ENCODE measurements around the gene ATG4B.
A peak's percentile ranks its signal among the peaks of the same experiment; 100 is the strongest.

The ATG4B gene

DNA sequence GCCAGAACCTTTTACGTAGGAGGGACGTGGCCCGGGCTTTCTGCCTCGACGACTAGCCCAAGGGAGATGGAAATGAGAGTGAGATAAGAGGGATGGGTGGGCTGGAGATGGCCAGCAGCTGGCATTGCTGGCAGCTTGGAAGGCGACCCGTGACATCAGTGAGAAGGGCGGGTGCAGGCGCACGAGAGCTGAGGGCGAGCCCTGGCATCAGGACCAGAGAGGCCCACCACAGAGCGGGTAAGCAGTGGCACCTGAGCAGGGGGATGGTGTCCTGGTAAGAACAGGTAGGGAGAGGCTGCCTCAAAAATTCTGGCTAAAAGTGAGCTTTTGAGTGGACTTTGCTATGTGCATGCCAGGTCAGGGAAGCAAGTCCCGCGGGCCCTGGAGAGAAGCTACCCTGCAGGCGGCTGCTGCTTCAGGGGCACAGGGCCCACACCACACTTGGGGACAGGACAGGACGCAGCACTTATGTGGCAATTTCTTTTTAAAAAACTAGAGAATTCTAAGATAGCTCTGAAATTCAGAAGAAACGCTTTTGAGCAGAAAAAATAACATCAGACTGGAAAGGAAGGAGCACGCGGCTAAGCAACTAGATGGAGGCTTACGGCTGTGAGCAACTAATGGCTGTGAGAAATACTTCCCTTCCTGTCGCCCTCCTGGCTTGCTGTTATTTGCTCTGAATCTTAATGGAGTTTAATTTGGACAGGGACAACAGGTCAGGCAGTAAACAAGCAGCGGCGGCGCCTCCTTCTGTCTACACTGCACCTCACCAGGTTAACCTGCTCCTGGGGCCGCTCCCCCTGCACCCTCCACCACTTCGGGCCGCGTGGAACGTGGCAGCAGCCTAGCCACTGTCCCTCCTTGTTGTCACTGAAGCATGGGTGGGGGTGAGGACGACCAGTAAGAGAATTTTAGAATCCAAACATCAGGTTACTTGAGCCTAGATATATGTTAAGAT lies 21.0 kb upstream of the ATG4B start:
- H3K4me3 ChIP-seq (ENCODE audit: low read depth, low read length): no peak overlapping the region
- no peak overlapping the region; the same call in 1 of the 2 replicates for H3K27ac ChIP-seq
- peaks cover 4% of the 10 kb centered on the region for H3K36me3 ChIP-seq
- DNase-seq: no peak
- H3K27me3 ChIP-seq (ENCODE audit: insufficient read depth, low read depth, severe bottlenecking): no peaks in the 10 kb centered on the region
- TF ChIP-seq, protein P1, sequence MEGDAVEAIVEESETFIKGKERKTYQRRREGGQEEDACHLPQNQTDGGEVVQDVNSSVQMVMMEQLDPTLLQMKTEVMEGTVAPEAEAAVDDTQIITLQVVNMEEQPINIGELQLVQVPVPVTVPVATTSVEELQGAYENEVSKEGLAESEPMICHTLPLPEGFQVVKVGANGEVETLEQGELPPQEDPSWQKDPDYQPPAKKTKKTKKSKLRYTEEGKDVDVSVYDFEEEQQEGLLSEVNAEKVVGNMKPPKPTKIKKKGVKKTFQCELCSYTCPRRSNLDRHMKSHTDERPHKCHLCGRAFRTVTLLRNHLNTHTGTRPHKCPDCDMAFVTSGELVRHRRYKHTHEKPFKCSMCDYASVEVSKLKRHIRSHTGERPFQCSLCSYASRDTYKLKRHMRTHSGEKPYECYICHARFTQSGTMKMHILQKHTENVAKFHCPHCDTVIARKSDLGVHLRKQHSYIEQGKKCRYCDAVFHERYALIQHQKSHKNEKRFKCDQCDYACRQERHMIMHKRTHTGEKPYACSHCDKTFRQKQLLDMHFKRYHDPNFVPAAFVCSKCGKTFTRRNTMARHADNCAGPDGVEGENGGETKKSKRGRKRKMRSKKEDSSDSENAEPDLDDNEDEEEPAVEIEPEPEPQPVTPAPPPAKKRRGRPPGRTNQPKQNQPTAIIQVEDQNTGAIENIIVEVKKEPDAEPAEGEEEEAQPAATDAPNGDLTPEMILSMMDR (IDR thresholded peaks at IDR 0.05; ENCODE audit: low read depth, low read length): 0 out of 2 replicates have a peak, but pooled peaks have one; percentile 19
- no peaks in the 10 kb centered on the region for H3K9me3 ChIP-seq (ENCODE audit: severe bottlenecking)

DNA sequence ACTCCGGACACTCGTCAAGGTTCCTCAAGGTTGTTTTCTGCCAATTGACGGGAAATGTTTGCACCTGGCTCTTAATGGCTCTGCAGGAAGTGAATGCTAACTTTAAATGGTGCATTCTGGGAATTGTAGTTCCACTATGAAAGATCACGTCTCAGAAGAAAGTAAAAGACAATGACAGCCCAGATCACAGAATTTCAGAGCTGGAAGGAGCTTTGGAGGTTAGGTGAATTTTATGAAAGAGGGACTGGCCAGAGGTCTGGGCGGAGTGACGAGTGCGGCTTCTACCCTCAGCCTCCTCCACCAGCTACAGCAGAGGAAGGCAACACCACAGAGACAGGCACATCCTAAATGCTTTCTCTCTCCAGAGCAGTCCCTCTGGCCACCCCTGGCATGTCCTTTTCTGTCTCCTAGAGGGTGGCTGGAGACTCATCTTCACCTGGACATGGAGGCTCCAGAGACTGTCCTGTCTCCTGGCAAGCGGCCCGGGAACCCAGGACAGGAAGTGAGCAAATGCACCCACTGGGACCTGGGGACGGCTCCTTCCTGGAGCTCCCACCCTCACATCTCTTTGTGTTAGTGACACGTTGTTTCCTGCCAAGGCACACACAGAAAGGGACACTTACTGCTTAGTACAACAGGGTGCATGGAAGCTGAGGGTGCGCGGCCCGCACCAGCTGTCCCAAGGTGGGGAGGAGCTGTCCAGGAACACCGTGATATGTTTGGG lies 19.9 kb upstream of the ATG4B start:
- H3K36me3 ChIP-seq: peaks cover 4% of the 10 kb centered on the region
- no peaks in the 10 kb centered on the region for H3K9me3 ChIP-seq (ENCODE audit: severe bottlenecking)
- H3K27ac ChIP-seq: no peak overlapping the region
- no peaks in the 10 kb centered on the region for H3K27me3 ChIP-seq (ENCODE audit: insufficient read depth, low read depth, severe bottlenecking)
- DNase-seq: no peak
- H3K4me3 ChIP-seq (ENCODE audit: low read depth, low read length): no peak overlapping the region
- TF ChIP-seq, protein P1 (IDR thresholded peaks at IDR 0.05; ENCODE audit: low read depth, low read length): no peak

GRCh38 chr2:241618296-241618805 lies 19.1 kb upstream of the ATG4B start:
- no peak for DNase-seq
- Histone ChIP-seq H3K27me3 (ENCODE audit: insufficient read depth, low read depth, severe bottlenecking) (no peaks in the 10 kb centered on the region), H3K4me3 (ENCODE audit: low read depth, low read length) (no peak overlapping the region), H3K36me3 (peaks cover 4% of the 10 kb centered on the region), H3K9me3 (ENCODE audit: severe bottlenecking) (no peaks in the 10 kb centered on the region), H3K27ac (no peak overlapping the region)
- TF ChIP-seq, protein P1 (IDR thresholded peaks at IDR 0.05; ENCODE audit: low read depth, low read length): no peak

GRCh38 chr2:241618829-241619228 lies 18.7 kb upstream of the ATG4B start:
- no peak for DNase-seq
- peaks cover 4% of the 10 kb centered on the region for H3K36me3 ChIP-seq
- no peak overlapping the region for H3K27ac ChIP-seq
- no peak overlapping the region for H3K4me3 ChIP-seq (ENCODE audit: low read depth, low read length)
- no peaks in the 10 kb centered on the region for H3K9me3 ChIP-seq (ENCODE audit: severe bottlenecking)
- TF ChIP-seq, protein P1 (IDR thresholded peaks at IDR 0.05; ENCODE audit: low read depth, low read length): no peak
- no peaks in the 10 kb centered on the region for H3K27me3 ChIP-seq (ENCODE audit: insufficient read depth, low read depth, severe bottlenecking)

DNA sequence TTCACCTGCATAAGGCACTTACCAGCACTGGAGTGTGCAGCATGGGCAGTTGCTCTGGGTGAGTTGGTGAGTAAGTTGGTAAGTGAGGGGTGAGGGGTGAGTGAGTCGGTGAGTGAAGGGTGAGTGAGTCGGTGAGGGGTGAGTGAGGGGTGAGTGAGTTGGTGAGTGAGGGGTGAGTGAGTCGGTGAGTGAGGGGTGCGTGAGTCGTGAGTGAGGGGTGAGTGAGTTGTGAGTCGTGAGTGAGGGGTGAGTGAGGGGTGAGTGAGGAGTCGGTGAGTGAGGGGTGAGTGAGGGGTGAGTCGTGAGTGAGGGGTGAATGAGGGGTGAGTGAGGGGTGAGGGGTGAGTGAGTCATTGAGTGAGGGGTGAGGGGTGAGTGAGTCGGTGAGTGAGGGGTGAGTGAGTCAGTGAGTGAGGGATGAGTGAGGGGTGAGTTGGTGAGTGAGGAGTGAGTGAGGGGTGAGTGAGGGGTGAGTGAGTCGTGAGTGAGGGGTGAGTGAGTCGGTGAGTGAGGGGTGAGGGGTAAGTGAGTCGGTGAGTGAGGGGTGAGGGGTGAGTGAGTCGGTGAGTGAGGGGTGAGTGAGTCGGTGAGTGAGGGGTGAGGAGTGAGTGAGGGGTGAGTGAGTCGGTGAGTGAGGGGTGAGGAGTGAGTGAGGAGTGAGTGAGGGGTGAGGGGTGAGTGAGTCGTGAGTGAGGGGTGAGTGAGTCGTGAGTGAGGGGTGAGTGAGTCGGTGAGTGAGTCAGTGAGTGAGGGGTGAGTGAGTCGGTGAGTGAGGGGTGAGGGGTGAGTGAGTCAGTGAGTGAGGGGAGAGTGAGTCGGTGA lies 17.7 kb upstream of the ATG4B start:
- no peak overlapping the region for H3K27ac ChIP-seq
- no peak for DNase-seq
- peaks cover 4% of the 10 kb centered on the region for H3K36me3 ChIP-seq
- no peaks in the 10 kb centered on the region for H3K9me3 ChIP-seq (ENCODE audit: severe bottlenecking)
- H3K4me3 ChIP-seq (ENCODE audit: low read depth, low read length): no peak overlapping the region
- no peaks in the 10 kb centered on the region for H3K27me3 ChIP-seq (ENCODE audit: insufficient read depth, low read depth, severe bottlenecking)
- TF ChIP-seq, protein P1 (IDR thresholded peaks at IDR 0.05; ENCODE audit: low read depth, low read length): no peak

Data from WERI-Rb-1 (cell line).